IPS-18a (cell line): ENCODE data around the gene USP54.

Experiments
- H3K27ac ChIP-seq: one replicate; pipeline ENCODE4 v1.5.1; 2013; ENCODE audit warnings: low read length
- H3K27me3 ChIP-seq: one replicate; pipeline ENCODE4 v1.6.1; 2013; ENCODE audit warnings: mild to moderate bottlenecking, low read length; ENCODE audit not compliant: control insufficient read depth, insufficient read depth
- H3K36me3 ChIP-seq: one replicate; pipeline ENCODE4 v1.6.1; 2013; ENCODE audit warnings: low read depth, low read length; ENCODE audit not compliant: control insufficient read depth
- H3K4me1 ChIP-seq: one replicate; pipeline ENCODE4 v1.6.1; 2013; ENCODE audit warnings: low read depth, low read length; ENCODE audit not compliant: control insufficient read depth
- H3K4me3 ChIP-seq: one replicate; pipeline ENCODE4 v1.5.1; 2013; ENCODE audit warnings: low read length
- H3K9ac ChIP-seq: one replicate; pipeline ENCODE4 v1.6.1; 2013; ENCODE audit warnings: mild to moderate bottlenecking, low read length, moderate library complexity
- H3K9me3 ChIP-seq: one replicate; pipeline ENCODE4 v1.6.1; 2013; ENCODE audit warnings: low read depth, low read length; ENCODE audit not compliant: control insufficient read depth

Gene USP54

DNA sequence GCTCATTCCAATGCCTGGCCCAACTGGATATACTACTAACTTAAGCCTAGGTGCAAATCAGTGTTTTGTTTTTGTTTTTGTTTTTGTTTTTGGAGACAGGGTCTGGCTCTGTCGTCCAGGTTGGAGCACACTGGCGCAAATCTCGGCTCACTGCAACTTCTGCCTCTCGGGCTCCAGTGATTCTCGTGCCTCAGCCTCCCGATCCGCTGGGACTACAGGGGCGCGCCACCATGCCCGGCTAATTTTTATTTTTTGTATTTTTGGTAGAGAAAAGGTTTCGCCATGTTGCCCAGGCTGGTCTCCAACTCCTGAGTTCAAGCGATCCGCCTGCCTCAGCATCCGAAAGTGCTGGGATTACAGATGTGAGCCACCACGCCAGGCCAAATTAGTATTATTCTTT is 96.9 kb downstream of the USP54 start:
- peaks cover 13% of the 10 kb centered on the region for H3K4me1 ChIP-seq
- no peak overlapping the region for H3K9ac ChIP-seq
- H3K27ac ChIP-seq, result no peak overlapping the region

GRCh38 chr10:73493781-73494180 is 97.4 kb downstream of the USP54 start:
- H3K9me3 ChIP-seq, result no peaks in the 10 kb centered on the region
- H3K36me3 ChIP-seq, result peaks cover 6% of the 10 kb centered on the region
- peaks cover 13% of the 10 kb centered on the region for H3K4me1 ChIP-seq
- H3K27ac ChIP-seq, result no peak overlapping the region
- H3K4me3 ChIP-seq, result peak overlapping the region; percentile 30
- H3K27me3 ChIP-seq, result no peaks in the 10 kb centered on the region
- no peak overlapping the region for H3K9ac ChIP-seq

More for the DNA sequence above, 96.9 kb downstream of the USP54 start:
- Histone ChIP-seq H3K36me3 (peaks cover 6% of the 10 kb centered on the region), H3K27me3 (no peaks in the 10 kb centered on the region), H3K4me3 (peak overlapping the region; percentile 30), H3K9me3 (no peaks in the 10 kb centered on the region)

DNA sequence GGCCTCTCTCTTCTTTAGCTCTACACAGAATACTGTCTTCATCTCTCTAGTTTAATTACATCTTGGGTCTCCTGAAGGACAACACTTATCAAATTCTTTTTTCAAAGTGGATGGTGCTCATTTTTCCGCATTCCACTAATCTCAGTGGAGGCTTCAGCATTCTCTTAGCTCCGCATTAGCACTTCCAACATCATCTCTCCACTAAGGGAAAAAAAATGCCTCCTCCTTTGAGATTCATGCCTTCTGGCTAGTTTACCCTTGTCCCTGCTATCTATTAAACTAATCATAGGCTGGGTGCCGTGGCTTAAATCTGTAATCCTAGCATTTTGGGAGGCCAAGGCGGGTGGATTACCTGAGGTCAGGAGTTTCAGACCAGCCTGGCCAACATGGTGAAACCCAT is 104.5 kb downstream of the USP54 start:
- H3K4me3 ChIP-seq, result no peak overlapping the region
- H3K27ac ChIP-seq, result no peak overlapping the region
- H3K27me3 ChIP-seq, result no peaks in the 10 kb centered on the region
- no peak overlapping the region for H3K9ac ChIP-seq
- H3K4me1 ChIP-seq, result no peaks in the 10 kb centered on the region
- no peaks in the 10 kb centered on the region for H3K36me3 ChIP-seq
- H3K9me3 ChIP-seq, result no peaks in the 10 kb centered on the region

GRCh38 chr10:73485320-73485719 is 105.8 kb downstream of the USP54 start:
- no peak overlapping the region for H3K4me3 ChIP-seq
- no peak overlapping the region for H3K9ac ChIP-seq
- H3K27ac ChIP-seq, result no peak overlapping the region
- H3K9me3 ChIP-seq, result no peaks in the 10 kb centered on the region
- no peaks in the 10 kb centered on the region for H3K4me1 ChIP-seq
- H3K27me3 ChIP-seq, result no peaks in the 10 kb centered on the region
- no peaks in the 10 kb centered on the region for H3K36me3 ChIP-seq

DNA sequence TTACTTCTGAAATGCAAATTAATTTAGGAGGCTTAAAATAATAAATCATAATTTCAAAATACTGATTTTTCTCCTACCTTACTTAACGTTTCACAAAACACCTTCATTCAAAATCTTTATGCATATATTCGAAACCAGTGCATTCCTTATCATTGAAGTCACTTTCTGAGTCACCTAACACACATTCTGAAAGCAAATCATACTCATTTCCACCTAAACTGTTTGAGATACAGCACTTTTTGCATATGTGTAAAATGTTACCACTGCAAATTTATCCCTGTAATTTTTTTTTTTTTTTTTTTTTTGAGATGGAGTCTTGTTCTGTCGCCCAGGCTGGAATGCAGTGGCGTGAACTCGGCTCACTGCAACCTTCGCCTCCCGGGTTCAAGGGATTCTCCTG is 111.0 kb downstream of the USP54 start:
- no peaks in the 10 kb centered on the region for H3K4me1 ChIP-seq
- no peaks in the 10 kb centered on the region for H3K27me3 ChIP-seq
- H3K9ac ChIP-seq, result no peak overlapping the region
- H3K4me3 ChIP-seq, result no peak overlapping the region
- H3K27ac ChIP-seq, result no peak overlapping the region
- H3K36me3 ChIP-seq, result peaks cover 35% of the 10 kb centered on the region
- no peaks in the 10 kb centered on the region for H3K9me3 ChIP-seq

GRCh38 chr10:73478636-73479035 is 112.5 kb downstream of the USP54 start:
- Histone ChIP-seq H3K27me3 (no peaks in the 10 kb centered on the region), H3K4me3 (no peak overlapping the region), H3K27ac (no peak overlapping the region), H3K9me3 (no peaks in the 10 kb centered on the region), H3K36me3 (peaks cover 43% of the 10 kb centered on the region), H3K9ac (no peak overlapping the region), H3K4me1 (no peaks in the 10 kb centered on the region)

DNA sequence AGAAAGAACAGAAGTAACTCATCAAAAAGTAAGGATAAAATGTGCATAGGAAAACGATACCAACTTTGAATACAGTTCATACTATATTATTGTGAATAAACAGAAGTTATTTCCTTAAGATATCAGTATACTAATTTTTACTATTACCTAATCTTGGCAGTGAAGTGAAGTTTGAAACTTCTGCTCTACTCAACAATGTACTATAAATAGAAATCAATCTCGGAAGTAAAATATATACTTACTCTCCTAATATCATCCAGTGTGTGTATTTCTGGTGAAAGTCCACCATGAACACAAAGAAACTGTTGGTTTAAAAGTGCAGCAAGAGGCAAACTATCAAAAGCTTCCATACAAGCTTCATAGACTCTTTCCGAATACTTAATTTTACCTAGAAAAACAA is 119.9 kb downstream of the USP54 start:
- Histone ChIP-seq H3K4me3 (no peak overlapping the region), H3K4me1 (no peaks in the 10 kb centered on the region), H3K27ac (no peak overlapping the region), H3K27me3 (no peaks in the 10 kb centered on the region), H3K9me3 (no peaks in the 10 kb centered on the region), H3K9ac (no peak overlapping the region), H3K36me3 (peaks cover 66% of the 10 kb centered on the region)

DNA sequence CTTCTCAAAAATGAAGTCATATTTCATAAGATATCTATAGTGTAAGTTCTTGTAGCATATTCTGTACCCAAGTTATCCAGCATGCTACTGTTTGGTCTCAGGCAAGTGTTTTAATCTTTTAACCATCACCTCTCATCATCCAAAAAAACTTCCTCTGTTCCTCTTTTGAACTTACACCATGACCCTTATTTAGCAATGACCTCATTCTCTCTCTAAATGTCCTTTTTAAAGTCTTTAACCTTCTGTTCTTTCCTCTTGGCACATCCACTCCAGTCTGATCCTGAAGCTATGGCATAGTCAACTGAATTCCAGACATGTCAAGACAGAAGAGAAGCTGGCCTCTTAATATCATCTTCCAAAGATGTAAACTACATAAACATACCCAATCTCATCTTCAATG is 121.6 kb downstream of the USP54 start:
- no peaks in the 10 kb centered on the region for H3K4me1 ChIP-seq
- H3K9ac ChIP-seq, result no peak overlapping the region
- no peak overlapping the region for H3K4me3 ChIP-seq
- peaks cover 59% of the 10 kb centered on the region for H3K36me3 ChIP-seq
- H3K27me3 ChIP-seq, result no peaks in the 10 kb centered on the region
- H3K27ac ChIP-seq, result no peak overlapping the region
- H3K9me3 ChIP-seq, result no peaks in the 10 kb centered on the region

- Histone ChIP-seq H3K36me3 (peaks cover 50% of the 10 kb centered on the region), H3K4me3 (no peak overlapping the region), H3K4me1 (no peaks in the 10 kb centered on the region), H3K27me3 (no peaks in the 10 kb centered on the region), H3K9me3 (no peaks in the 10 kb centered on the region), H3K27ac (no peak overlapping the region), H3K9ac (no peak overlapping the region)
Observed at GRCh38 chr10:73467206-73467605, 123.9 kb downstream of the USP54 start.

DNA sequence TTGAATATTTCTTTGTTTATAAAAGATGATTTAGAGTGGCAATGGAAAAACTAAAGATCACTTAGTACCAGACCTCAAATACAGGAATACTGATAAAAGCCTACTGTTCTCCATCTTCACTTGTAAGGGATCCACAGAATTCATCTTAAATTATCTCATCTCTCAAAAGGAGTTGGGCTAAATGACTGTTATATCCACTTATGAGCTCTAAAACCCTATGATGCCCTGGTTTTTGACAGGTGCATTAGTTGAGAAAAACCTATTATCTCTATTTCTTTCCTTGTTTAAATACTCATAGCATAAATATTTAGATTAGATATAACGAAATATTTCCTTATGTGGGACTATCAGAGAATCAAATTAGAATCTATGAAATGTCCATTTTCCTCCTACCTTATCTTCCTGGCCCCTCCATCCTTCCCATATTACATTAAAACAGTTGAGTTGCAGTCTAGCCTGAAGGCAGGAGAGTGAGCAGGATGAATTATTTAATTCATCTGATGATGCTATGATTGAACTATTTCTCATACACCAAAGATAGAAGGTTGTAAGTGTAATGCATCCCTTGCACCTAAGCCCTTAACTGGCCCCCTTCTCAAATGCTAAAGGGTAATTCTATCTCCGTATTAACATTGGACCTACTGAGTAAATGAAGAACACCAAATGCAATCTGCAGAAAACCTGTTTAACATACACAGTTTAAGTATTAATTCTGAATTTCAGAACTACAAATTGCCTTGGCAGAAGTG is 125.0 kb downstream of the USP54 start:
- Histone ChIP-seq H3K9me3 (no peaks in the 10 kb centered on the region), H3K27me3 (no peaks in the 10 kb centered on the region), H3K4me1 (no peaks in the 10 kb centered on the region), H3K36me3 (peaks cover 39% of the 10 kb centered on the region), H3K9ac (no peak overlapping the region), H3K27ac (no peak overlapping the region), H3K4me3 (no peak overlapping the region)

DNA sequence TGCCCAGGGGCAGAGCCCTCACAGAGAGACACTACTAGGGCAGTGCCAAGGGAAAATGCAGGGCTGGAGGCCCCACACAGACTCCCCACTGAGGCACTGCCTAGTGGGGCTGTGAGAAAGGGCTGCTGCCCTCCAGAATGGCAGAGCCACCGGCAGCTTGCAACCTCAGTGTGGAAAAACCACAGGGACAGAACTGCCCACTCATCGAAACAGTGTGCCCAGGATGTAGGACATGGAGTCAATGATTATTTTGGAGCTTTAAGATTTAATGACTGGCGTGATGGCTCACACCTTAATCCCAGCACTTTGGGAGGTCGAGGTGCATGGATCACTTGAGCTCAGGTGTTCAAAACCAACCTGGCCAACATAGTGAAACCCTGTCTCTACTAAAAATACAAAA is 130.2 kb downstream of the USP54 start:
- Histone ChIP-seq H3K27ac (no peak overlapping the region), H3K36me3 (peaks cover 9% of the 10 kb centered on the region), H3K4me1 (no peaks in the 10 kb centered on the region), H3K4me3 (no peak overlapping the region), H3K9me3 (no peaks in the 10 kb centered on the region), H3K9ac (no peak overlapping the region), H3K27me3 (no peaks in the 10 kb centered on the region)

- H3K27ac ChIP-seq, result no peak overlapping the region
- no peaks in the 10 kb centered on the region for H3K9me3 ChIP-seq
- H3K36me3 ChIP-seq, result peaks cover 3% of the 10 kb centered on the region
- H3K4me3 ChIP-seq, result no peak overlapping the region
- H3K27me3 ChIP-seq, result no peaks in the 10 kb centered on the region
- H3K4me1 ChIP-seq, result no peaks in the 10 kb centered on the region
- H3K9ac ChIP-seq, result no peak overlapping the region
Observed at GRCh38 chr10:73459683-73460314, 131.3 kb downstream of the USP54 start.
